Measurements from ENCODE around the gene PRSS37.

GRCh38 chr7:141875453-141875852 is 34.2 kb upstream of the PRSS37 start:
- no peak for TF ChIP-seq CTCF (IDR thresholded peaks at IDR 0.05)
- no peak for TF ChIP-seq POLR2A (IDR thresholded peaks at IDR 0.05)

All from adrenal gland (tissue), 5 donors.